ENCODE measurements around the gene GANC. TPM values are rescaled to one million over a fixed set of nuclear protein-coding genes. Genes with fewer than 3 reads are reported as not detected.

The GANC gene
- total and polyA plus RNA-seq, 2 donors, result 12.2 to 39.3 TPM

GRCh38 chr15:42343596-42344232, 70.7 kb downstream of the GANC start:
- H3K4me1 ChIP-seq (ENCODE audit: insufficient read depth), result no peaks in the 10 kb centered on the region
- WGBS, result 95% methylated on average over 6 of the region's 6 CpGs
- H3K27ac ChIP-seq (ENCODE audit: low read depth), result no peak overlapping the region
- no peak for DNase-seq (ENCODE audit: extremely low spot score)
- no peak overlapping the region for H3K4me3 ChIP-seq (ENCODE audit: low read depth, low read length)
- H3K36me3 ChIP-seq (ENCODE audit: insufficient read depth), result peaks cover 6% of the 10 kb centered on the region

- 64% methylated on average over 5 of the region's 5 CpGs for WGBS
- H3K4me1 ChIP-seq (ENCODE audit: insufficient read depth), result no peaks in the 10 kb centered on the region
- no peak for DNase-seq (ENCODE audit: extremely low spot score)
- no peak overlapping the region for H3K27ac ChIP-seq (ENCODE audit: low read depth)
- no peak overlapping the region for H3K4me3 ChIP-seq (ENCODE audit: low read depth, low read length)
- peaks cover 6% of the 10 kb centered on the region for H3K36me3 ChIP-seq (ENCODE audit: insufficient read depth)
Measured at GRCh38 chr15:42344763-42345162, 71.8 kb downstream of the GANC start.

GRCh38 chr15:42345504-42345903, 72.5 kb downstream of the GANC start:
- Histone ChIP-seq H3K36me3 (ENCODE audit: insufficient read depth) (peaks cover 6% of the 10 kb centered on the region), H3K4me1 (ENCODE audit: insufficient read depth) (no peaks in the 10 kb centered on the region), H3K27ac (ENCODE audit: low read depth) (no peak overlapping the region), H3K4me3 (ENCODE audit: low read depth, low read length) (no peak overlapping the region)
- 95% methylated on average over 3 of the region's 3 CpGs for WGBS
- DNase-seq (ENCODE audit: extremely low spot score), result no peak

- no peak overlapping the region for H3K4me3 ChIP-seq (ENCODE audit: low read depth, low read length)
- no peak for DNase-seq (ENCODE audit: extremely low spot score)
- H3K27ac ChIP-seq (ENCODE audit: low read depth), result no peak overlapping the region
- peaks cover 7% of the 10 kb centered on the region for H3K36me3 ChIP-seq (ENCODE audit: insufficient read depth)
- 77% methylated on average over 5 of the region's 5 CpGs for WGBS
- no peaks in the 10 kb centered on the region for H3K4me1 ChIP-seq (ENCODE audit: insufficient read depth)
Measured at GRCh38 chr15:42348083-42348482, 75.1 kb downstream of the GANC start.

GRCh38 chr15:42349186-42349585, 76.2 kb downstream of the GANC start:
- no peak for DNase-seq (ENCODE audit: extremely low spot score)
- Histone ChIP-seq H3K36me3 (ENCODE audit: insufficient read depth) (peaks cover 7% of the 10 kb centered on the region), H3K4me3 (ENCODE audit: low read depth, low read length) (no peak overlapping the region), H3K4me1 (ENCODE audit: insufficient read depth) (no peaks in the 10 kb centered on the region), H3K27ac (ENCODE audit: low read depth) (no peak overlapping the region)
- WGBS, result 90% methylated on average over 2 of the region's 2 CpGs

- no peak overlapping the region for H3K4me3 ChIP-seq (ENCODE audit: low read depth, low read length)
- no peak overlapping the region for H3K27ac ChIP-seq (ENCODE audit: low read depth)
- DNase-seq (ENCODE audit: extremely low spot score), result no peak
- WGBS, result 85% methylated on average over 7 of the region's 7 CpGs
- peaks cover 4% of the 10 kb centered on the region for H3K36me3 ChIP-seq (ENCODE audit: insufficient read depth)
- no peaks in the 10 kb centered on the region for H3K4me1 ChIP-seq (ENCODE audit: insufficient read depth)
Measured at GRCh38 chr15:42352401-42352800, 79.4 kb downstream of the GANC start.

GRCh38 chr15:42353061-42353460, 80.1 kb downstream of the GANC start:
- Histone ChIP-seq H3K36me3 (ENCODE audit: insufficient read depth) (peaks cover 4% of the 10 kb centered on the region), H3K4me3 (ENCODE audit: low read depth, low read length) (no peak overlapping the region), H3K27ac (ENCODE audit: low read depth) (no peak overlapping the region), H3K4me1 (ENCODE audit: insufficient read depth) (no peaks in the 10 kb centered on the region)
- 76% methylated on average over 6 of the region's 6 CpGs for WGBS
- no peak for DNase-seq (ENCODE audit: extremely low spot score)

- no peaks in the 10 kb centered on the region for H3K4me1 ChIP-seq (ENCODE audit: insufficient read depth)
- no peak overlapping the region for H3K27ac ChIP-seq (ENCODE audit: low read depth)
- 66% methylated on average over 2 of the region's 2 CpGs for WGBS
- DNase-seq (ENCODE audit: extremely low spot score), result no peak
- H3K4me3 ChIP-seq (ENCODE audit: low read depth, low read length), result no peak overlapping the region
- H3K36me3 ChIP-seq (ENCODE audit: insufficient read depth), result peaks cover 2% of the 10 kb centered on the region
Measured at GRCh38 chr15:42354824-42355223, 81.8 kb downstream of the GANC start.

- no peak for DNase-seq (ENCODE audit: extremely low spot score)
- 75% methylated on average over 6 of the region's 6 CpGs for WGBS
- H3K4me1 ChIP-seq (ENCODE audit: insufficient read depth), result no peaks in the 10 kb centered on the region
- peaks cover 2% of the 10 kb centered on the region for H3K36me3 ChIP-seq (ENCODE audit: insufficient read depth)
- no peak overlapping the region for H3K4me3 ChIP-seq (ENCODE audit: low read depth, low read length)
- no peak overlapping the region for H3K27ac ChIP-seq (ENCODE audit: low read depth)
Measured at GRCh38 chr15:42355291-42355690, 82.3 kb downstream of the GANC start.

- H3K36me3 ChIP-seq (ENCODE audit: insufficient read depth), result peaks cover 2% of the 10 kb centered on the region
- H3K4me1 ChIP-seq (ENCODE audit: insufficient read depth), result no peaks in the 10 kb centered on the region
- no peak overlapping the region for H3K4me3 ChIP-seq (ENCODE audit: low read depth, low read length)
- DNase-seq (ENCODE audit: extremely low spot score), result no peak
- WGBS, result 76% methylated on average over 5 of the region's 5 CpGs
- no peak overlapping the region for H3K27ac ChIP-seq (ENCODE audit: low read depth)
Measured at GRCh38 chr15:42356851-42357250, 83.8 kb downstream of the GANC start.

- Histone ChIP-seq H3K4me1 (ENCODE audit: insufficient read depth) (no peaks in the 10 kb centered on the region), H3K27ac (ENCODE audit: low read depth) (no peak overlapping the region), H3K36me3 (ENCODE audit: insufficient read depth) (no peaks in the 10 kb centered on the region), H3K4me3 (ENCODE audit: low read depth, low read length) (no peak overlapping the region)
- no peak for DNase-seq (ENCODE audit: extremely low spot score)
- 66% methylated on average over 2 of the region's 2 CpGs for WGBS
Measured at GRCh38 chr15:42358141-42358540, 85.1 kb downstream of the GANC start.

GRCh38 chr15:42359249-42359648, 86.2 kb downstream of the GANC start, which contains the start of gene CAPN3:
Gene CAPN3, plus strand, starts transcription at chr15:42359501. Its CDS starts 305 bp downstream, at chr15:42359806.
- no peak for DNase-seq (ENCODE audit: extremely low spot score)
- 75% methylated on average over 1 of the region's 1 CpG for WGBS
- H3K4me1 ChIP-seq (ENCODE audit: insufficient read depth), result no peaks in the 10 kb centered on the region
- H3K36me3 ChIP-seq (ENCODE audit: insufficient read depth), result no peaks in the 10 kb centered on the region
- H3K4me3 ChIP-seq (ENCODE audit: low read depth, low read length), result no peak within 1 kb of the TSS
- H3K27ac ChIP-seq (ENCODE audit: low read depth), result no peak within 1 kb of the TSS

- H3K27ac ChIP-seq (ENCODE audit: low read depth), result no peak overlapping the region
- DNase-seq (ENCODE audit: extremely low spot score), result no peak
- 61% methylated on average over 7 of the region's 7 CpGs for WGBS
- H3K36me3 ChIP-seq (ENCODE audit: insufficient read depth), result no peaks in the 10 kb centered on the region
- no peaks in the 10 kb centered on the region for H3K4me1 ChIP-seq (ENCODE audit: insufficient read depth)
- H3K4me3 ChIP-seq (ENCODE audit: low read depth, low read length), result no peak overlapping the region
Measured at GRCh38 chr15:42359985-42360384, 87.0 kb downstream of the GANC start.

GRCh38 chr15:42360535-42361112, 87.6 kb downstream of the GANC start:
- no peaks in the 10 kb centered on the region for H3K4me1 ChIP-seq (ENCODE audit: insufficient read depth)
- no peak overlapping the region for H3K4me3 ChIP-seq (ENCODE audit: low read depth, low read length)
- H3K27ac ChIP-seq (ENCODE audit: low read depth), result no peak overlapping the region
- H3K36me3 ChIP-seq (ENCODE audit: insufficient read depth), result no peaks in the 10 kb centered on the region
- WGBS, result 96% methylated on average over 5 of the region's 5 CpGs
- no peak for DNase-seq (ENCODE audit: extremely low spot score)
